T47D (cell line): Measurements from ENCODE around the gene ESYT1.
A peak's percentile ranks its signal among the peaks of the same experiment; 100 is the strongest.
"Not testable (repeated sequence)": the region's sequence is repeated elsewhere in the genome, so short reads cannot be mapped to it uniquely, and the experiment has no call there.

Experiments
- DNase-seq, 2 experiments: peaks; one replicate each; pipeline versions ENCODE4 v3.0.0 to v3.0.0-alpha.2; 2011 to 2012; ENCODE audit warnings: low read depth in 1 of 2, low spot score in 1 of 2
- JUND ChIP-seq: IDR thresholded peaks from 2 replicates; pipeline ENCODE4 v1.6.1; 2012; ENCODE audit warnings: low read depth
- in situ Hi-C: cut with HindIII; loops from 2 replicates; pipeline ENCODE4 v1.10.0; 2016; ENCODE audit warnings: low sequenced_read_pairs, low pct_unique_long_range_greater_than_20kb

Gene ESYT1

DNA sequence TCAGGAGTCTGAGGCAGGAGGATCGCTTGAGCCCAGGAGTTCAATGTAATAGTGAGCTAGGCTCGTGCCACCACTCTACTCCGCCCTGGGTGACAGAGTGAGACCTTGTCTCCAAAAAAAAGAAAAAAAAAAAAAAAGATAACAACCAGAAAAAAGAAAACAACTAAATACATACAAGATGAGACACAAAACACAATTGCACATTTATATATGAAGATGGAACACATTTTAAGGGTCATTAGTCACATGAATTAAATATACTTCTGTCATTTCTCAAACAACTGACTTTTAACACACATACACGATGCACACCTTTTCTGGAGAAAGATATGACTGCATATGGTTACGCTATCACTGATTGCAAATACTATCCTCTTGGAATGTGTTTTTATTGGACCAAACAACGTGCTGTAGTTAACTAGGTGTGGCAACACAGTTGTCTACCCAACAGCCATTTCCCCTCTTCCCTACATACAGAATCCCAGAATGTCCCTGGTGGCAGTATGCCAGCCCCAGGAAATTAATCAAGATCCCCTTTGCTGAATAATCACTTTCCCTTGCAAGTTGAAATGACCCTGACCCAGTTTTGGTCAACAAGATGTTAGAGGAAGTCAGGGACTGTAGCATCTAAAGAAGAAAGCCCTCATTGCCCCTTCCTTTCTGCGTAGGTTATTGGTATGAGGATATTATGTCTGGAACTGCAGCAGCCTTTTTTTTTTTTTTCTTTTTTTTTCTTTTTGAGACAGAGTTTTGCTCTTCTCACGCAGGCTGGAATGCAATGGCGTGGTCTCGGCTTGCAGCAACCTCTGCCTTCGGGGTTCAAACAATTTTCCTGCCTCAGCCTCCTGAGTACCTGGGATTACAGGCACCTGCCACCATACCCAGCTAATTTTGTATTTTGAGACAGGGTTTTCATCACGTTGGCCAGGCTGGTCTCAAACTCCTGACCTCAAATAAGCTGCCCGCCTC, 18.7 kb downstream of the ESYT1 start:
- in situ Hi-C loops: no loop called here
- no peak for DNase-seq
- TF ChIP-seq JUND: no peak

DNA sequence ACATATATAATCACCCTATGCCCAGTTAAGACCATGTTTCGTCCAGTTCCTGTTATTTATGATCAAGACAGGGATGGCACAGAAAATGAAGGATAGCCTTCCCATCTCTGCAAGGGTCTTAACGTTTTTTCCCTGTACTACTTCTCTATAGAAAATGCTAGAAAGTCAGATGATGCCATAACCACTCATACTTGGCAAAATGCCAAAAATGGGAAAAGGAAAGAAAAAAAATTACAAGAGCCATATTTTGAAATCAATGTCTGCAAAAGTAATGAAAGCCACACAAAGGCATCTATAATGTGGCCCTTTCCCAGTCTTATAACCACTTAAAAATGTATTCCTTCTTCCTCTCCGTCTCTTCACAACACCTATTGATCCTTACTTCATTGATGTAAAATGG, 22.5 kb downstream of the ESYT1 start:
- no peak for DNase-seq
- TF ChIP-seq JUND: no peak
- in situ Hi-C loops: no loop called here

DNA sequence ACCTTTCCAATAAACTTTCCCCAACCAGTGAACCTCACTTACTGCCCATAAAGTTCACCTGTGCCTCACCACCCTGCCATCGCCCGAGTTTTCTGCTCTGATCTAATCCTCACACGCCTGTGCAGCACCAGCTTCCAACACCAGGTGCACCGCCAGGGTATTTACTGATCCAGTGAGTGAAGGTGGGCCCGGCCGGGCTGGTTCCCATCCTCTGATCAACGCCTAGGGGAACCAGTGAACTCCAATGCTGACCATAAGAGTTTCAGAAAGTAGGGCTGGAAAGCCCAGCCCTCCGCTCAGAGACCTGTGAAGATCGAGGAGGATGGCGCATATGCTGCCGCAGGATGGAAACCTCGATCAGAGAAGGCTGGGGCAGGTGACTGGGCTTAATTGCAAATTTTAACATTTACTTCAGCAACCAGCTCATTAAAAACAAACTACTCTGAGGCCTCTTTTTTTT, 23.6 kb downstream of the ESYT1 start:
- DNase-seq: peak; percentile 58 to 79
- in situ Hi-C loops: no loop called here
- no peak for TF ChIP-seq JUND

DNA sequence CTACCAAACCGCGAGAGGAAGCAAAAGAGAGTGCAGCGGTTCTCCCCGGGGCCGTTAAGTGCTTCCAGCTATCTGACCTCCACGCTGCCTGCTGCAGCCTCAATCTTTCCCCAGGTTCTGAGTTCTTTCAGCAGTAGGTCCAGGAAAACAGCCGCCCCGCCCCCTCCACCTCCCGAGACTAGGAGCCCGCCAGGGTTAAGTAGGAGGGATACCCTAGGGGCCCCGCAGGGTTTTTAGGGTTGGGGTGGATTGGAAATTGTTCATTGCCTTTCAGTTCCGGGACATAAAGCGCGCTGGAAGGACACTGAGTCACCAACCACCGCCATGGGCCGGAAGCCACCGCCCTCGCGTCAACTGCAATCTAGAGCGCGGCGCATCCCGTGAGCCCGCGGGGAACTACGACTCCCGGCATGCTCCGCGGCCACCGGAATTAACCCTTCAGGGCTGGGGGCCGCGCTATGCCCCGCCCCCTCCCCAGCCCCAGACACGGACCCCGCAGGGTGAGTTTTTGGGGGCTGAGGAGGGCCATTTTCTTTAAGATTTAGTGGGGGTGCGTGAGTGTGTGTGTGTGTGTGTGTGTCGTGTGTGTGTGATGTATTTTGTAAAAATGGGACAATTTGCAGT, 24.2 kb downstream of the ESYT1 start, which contains the start of gene MYL6B:
MYL6B (plus strand) TSS at position 456 of the 624 bp plus-strand sequence. CDS start 1,332 bp downstream, outside the sequence.
- peak; percentile 80 to 95 for DNase-seq
- in situ Hi-C loops: no loop called here
- TF ChIP-seq JUND: peak; percentile 51; the same call in 1 of the 2 replicates

DNA sequence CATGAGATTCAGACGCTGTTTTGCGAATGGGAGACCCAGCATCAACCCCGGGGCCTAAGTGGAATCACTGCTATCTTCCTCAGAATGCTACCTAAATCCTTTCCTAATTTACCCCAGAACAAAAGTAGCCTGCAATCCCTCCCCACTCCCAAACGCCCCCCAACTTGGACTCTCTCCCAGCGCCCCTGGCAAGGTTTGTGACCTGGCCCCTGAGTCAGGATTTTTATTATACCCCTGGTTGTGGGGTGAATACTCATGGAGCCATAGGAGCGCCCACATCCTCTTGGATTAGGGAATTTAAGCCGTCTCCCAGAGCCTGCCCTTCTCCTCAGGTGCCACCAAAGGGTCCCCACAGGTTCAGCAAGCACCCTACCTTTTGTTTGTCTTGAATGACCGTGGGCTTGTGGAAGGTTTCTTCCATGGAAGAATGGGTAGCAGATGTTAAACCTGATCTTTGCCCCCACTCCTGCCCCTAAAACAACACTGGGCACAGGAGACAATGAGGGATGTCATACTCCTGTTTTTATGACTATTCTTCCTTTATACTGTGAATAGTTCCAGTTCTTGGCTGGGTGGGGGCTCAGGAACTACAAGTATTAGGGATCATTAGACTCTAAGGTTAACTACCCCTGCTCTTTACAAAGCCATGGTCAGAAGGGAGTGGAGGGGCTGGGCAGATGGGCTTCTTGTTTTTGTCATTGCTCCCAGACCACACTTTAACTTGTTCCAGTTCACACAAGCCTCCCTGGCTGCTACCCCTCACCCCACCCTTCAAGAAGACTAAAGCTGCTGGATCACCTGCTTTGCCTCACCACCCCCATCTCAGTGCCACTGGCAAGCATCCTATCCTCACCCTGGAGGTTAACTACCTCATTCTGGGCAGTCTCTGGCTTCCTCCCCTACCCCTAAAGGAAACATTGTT, 24.9 kb downstream of the ESYT1 start:
- TF ChIP-seq JUND: no peak
- no peak for DNase-seq
- in situ Hi-C loops: no loop called here

DNA sequence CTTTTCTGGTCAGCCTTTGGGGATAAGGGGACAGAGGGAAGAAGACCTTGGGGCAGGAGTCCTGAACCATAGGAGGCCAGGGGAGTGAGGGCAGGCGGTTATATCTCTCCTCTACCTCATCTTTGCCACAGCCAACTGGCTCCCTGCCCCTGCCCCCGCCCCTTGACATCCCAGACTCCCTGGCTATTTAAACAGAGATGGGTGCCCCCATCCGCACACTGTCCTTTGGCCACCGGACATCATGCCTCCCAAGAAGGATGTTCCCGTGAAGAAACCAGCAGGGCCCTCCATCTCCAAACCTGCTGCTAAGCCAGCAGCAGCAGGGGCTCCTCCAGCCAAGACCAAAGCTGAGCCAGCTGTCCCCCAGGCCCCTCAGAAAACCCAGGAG, 25.6 kb downstream of the ESYT1 start:
- in situ Hi-C loops: no loop called here
- DNase-seq: no peak
- TF ChIP-seq JUND: no peak

DNA sequence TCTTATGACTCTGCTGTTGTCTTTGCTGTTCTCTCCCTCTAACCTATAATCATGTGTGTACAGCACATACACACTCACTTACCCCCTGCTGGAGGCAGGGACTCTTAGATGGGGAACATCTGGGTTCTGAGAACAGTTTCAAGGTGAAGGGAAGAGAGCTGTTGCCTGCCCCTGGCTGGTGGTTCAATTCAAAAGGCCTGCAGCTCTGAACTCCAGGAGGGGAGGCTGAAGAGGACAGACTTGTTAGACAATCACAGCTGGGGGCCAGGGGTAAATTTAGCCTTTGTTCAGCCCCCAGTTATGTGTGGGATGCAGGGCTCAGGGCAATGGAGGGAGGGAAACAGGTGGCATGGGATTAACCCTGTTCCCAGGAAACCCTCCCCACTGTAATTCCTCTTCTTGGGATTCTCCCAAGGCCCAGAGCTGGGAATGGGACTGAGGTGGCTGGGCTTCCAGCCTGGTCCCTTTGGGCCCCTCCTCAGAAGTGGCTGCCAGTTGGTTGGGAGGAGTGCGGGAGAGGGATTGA, 26.2 kb downstream of the ESYT1 start:
- DNase-seq: no peak
- in situ Hi-C loops: no loop called here
- TF ChIP-seq JUND: no peak

DNA sequence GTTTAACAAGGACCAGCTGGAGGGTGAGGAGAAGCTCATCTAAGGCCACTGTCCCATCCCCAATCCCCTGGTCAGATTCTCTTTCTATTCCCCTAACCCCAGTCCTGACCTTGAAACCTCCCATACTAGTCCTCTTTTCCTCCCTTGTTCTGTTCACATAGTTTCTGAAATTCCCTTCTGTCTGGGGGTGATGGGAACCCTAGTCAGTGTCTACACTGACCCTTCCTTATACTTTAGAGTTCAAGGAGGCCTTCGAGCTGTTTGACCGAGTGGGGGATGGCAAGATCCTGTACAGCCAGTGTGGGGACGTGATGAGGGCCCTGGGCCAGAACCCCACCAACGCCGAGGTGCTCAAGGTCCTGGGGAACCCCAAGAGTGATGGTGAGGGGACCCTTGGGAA, 26.8 kb downstream of the ESYT1 start:
- no peak for TF ChIP-seq JUND
- in situ Hi-C loops: no loop called here
- no peak for DNase-seq

DNA sequence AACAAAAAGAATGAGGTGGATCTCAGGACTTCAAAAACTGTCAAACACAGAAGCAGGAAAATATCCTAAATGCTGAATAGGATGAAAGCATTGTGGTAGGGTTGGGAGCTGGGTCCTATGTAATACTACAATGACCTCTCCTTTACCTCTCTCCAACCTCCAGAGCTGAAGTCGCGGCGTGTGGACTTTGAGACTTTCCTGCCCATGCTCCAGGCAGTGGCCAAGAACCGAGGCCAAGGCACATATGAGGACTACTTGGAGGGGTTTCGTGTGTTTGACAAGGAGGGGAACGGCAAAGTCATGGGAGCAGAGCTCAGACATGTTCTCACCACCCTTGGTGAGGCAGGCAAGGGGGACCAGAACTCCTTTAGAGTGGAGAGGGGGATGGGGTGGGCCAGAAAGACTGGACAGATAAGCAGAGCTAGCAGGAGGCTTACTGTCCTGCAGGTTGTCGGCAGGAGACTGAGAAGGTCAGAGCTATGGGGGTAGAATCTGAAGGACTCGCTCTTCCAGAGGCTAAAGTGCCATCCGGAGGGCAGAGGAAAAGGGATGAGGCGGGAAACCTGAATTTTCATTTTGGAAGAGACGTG, 27.3 kb downstream of the ESYT1 start:
- TF ChIP-seq JUND: no peak
- in situ Hi-C loops: no loop called here
- DNase-seq: no peak

DNA sequence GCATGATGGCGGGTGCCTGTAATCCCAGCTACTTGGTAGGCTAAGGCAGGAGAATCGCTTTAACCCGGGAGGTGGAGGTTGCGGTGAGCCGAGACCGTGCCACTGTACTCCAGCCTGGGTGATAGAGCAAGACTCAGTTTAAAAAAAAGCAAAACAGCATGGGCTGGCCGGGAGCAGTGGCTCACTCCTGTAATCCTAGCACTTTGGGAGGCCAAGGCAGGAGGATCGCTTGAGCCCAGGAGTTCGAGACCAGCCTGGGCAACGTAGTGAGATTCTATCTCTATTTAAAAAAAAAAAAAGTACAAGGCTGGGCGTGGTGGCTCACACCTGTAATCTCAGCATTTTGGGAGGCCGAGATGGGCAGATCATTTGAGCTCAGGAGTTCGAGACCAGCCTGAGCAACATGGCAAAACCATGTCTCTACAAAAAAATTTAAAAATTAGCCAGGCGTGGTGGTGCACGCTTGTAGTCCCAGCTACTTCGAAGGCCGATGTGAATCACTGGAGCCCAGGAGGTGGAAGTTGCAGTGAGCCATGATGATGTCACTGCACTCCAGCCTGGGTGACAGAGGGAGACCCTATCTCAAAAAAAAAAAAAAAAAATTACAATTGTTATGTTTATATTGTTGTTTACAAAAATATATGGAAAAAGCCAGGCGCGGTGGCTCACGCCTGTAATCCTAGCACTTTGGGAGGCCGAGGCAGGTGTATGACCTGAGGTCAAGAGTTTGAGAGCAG, 28.6 kb downstream of the ESYT1 start:
- in situ Hi-C loops, DNase-seq: not testable (repeated sequence)

DNA sequence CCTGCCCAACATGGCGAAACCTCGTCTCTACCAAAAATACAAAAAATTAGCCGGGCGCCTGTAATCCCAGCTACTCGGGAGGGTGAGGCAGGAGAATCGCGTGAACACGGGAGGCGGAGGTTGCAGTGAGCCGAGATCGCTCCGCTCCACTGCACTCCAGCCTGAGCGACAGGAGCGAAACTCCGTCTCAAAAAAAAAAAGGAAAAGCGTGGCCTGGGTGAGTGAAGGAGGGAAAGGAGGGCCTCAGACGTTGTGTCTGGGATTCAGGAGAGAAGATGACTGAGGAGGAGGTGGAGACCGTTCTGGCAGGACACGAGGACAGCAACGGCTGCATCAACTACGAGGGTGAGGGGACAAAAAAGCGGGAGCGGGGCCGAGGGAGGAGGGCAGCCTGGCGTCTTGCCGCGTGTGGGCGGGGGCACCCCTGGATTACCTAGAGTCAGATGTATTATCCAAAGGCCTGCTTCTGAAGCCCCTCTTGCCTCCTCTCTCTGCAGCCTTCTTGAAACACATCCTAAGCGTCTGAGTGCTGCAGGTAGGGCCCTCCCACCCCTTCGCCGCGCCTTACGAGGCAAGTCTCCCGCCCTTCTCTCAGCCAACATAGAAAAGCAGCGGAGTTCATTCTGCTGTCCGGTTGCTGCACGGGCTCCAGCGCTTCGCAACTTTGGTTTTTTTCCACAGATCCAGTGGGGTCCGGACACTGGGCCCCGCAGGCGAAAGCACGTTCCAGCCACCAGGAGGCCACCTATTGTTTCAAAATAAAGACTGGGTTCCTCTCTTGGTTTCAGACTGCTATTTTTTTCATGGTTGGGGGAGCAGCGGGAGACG, 29.3 kb downstream of the ESYT1 start:
- no peak for TF ChIP-seq JUND
- DNase-seq: peak; percentile 66 to 88
- in situ Hi-C loops: no loop called here
